GM12878 (cell line): ENCODE measurements around the gene BICRA. TPM values are rescaled to one million over a fixed set of nuclear protein-coding genes. Genes with fewer than 3 reads are reported as not detected.

Source experiments
- ATAC-seq: fragments of 200-7000 bp; cut with Tn5 transposase; 3 replicates; pipeline ENCODE4 v1.9.1; 2020; ENCODE audit warnings: mild to moderate bottlenecking, moderate library complexity
- BruUV-seq: library from RNA; stranded (reverse); fragments of 400-500 nt; replicated peaks from 2 replicates; lab custom pipeline; 2021; lab: Mats Ljungman, UMichigan
- CTCF ChIA-PET: fragments of 300-600 bp; sonication (Branson Sonifier 250); formaldehyde crosslinking; extraction: SDS; loops from one replicate; lab custom pipeline; 2021; ENCODE audit warnings: inconsistent platforms; lab: Yijun Ruan, JAX
- POLR2A ChIA-PET: fragments of 350-600 bp; formaldehyde crosslinking; extraction: SDS; loops from one replicate; lab custom pipeline; 2021; ENCODE audit warnings: inconsistent platforms; lab: Charles Lee
- RAD21 ChIA-PET: fragments of 300-600 bp; sonication (Branson Sonifier 250); formaldehyde crosslinking; loops from one replicate; lab custom pipeline; 2023; ENCODE audit warnings: antibody characterized with exemption; ENCODE audit not compliant: unreplicated experiment; lab: Charles Lee
- SMC1A ChIA-PET: fragments of 300-600 bp; sonication (Branson Sonifier 250); formaldehyde crosslinking; loops from one replicate; lab custom pipeline; 2023; ENCODE audit not compliant: unreplicated experiment, uncharacterized antibody; lab: Charles Lee
- DNase-seq: peaks from one replicate; pipeline ENCODE4 v3.0.0-alpha.2; 2011; ENCODE audit warnings: low read depth, low spot score
- FAIRE-seq: peaks from 3 replicates; lab custom pipeline; 2011; peaks lifted over from hg19 to GRCh38; lab: Jason Lieb, UNC
- H2AFZ ChIP-seq: 2 replicates; pipeline ENCODE4 v1.6.0; 2011; ENCODE audit warnings: low read depth, low read length, control low read depth; ENCODE audit not compliant: control insufficient read depth
- H3K27ac ChIP-seq: 2 replicates; pipeline ENCODE4 v1.5.1; 2011; ENCODE audit warnings: control low read depth; ENCODE audit not compliant: control insufficient read depth, insufficient read depth
- H3K27me3 ChIP-seq, 2 experiments: replicated peaks in 1 of 2; 2 replicates each; pipeline versions ENCODE4 v1.6.0 to v1.6.1; 2011; ENCODE audit warnings: low read length in 1 of 2; ENCODE audit not compliant: control insufficient read depth in 2 of 2, insufficient read depth in 2 of 2
- H3K36me3 ChIP-seq, 2 experiments: 2 replicates each; pipeline ENCODE4 v1.5.1; 2011; ENCODE audit warnings: low read length in 1 of 2; ENCODE audit not compliant: control insufficient read depth in 2 of 2, insufficient read depth in 2 of 2
- H3K4me1 ChIP-seq: 2 replicates; pipeline ENCODE4 v1.6.1; 2011; ENCODE audit warnings: mild to moderate bottlenecking, low read length, moderate library complexity, mixed read lengths; ENCODE audit not compliant: control insufficient read depth, insufficient read depth
- H3K4me2 ChIP-seq: 2 replicates; pipeline ENCODE4 v1.6.0; 2011; ENCODE audit warnings: control low read depth; ENCODE audit not compliant: control insufficient read depth, insufficient read depth
- H3K4me3 ChIP-seq: fragments of 200-600 bp; sonication (generic); 2 replicates; pipeline ENCODE4 v1.5.1; 2016
- H3K79me2 ChIP-seq: 2 replicates; pipeline ENCODE4 v1.6.0; 2011; ENCODE audit warnings: low read length; ENCODE audit not compliant: control insufficient read depth, insufficient read depth
- H3K9ac ChIP-seq: 2 replicates; pipeline ENCODE4 v1.8.0; 2011; ENCODE audit warnings: low read length, control low read depth, mixed read lengths; ENCODE audit not compliant: control insufficient read depth, insufficient read depth
- H3K9me3 ChIP-seq: replicated peaks from 3 replicates; pipeline ENCODE4 v1.5.1; 2011; ENCODE audit warnings: mild to moderate bottlenecking, low read length; ENCODE audit not compliant: control insufficient read depth, insufficient read depth
- H4K20me1 ChIP-seq: 2 replicates; pipeline ENCODE4 v1.6.0; 2011; ENCODE audit not compliant: control insufficient read depth, insufficient read depth
- DPF2 ChIP-seq: fragments of 450-650 bp; IDR thresholded peaks from 2 replicates; pipeline ENCODE4 v1.6.1; 2017; ENCODE audit warnings: mild to moderate bottlenecking
- HDAC2 ChIP-seq: fragments of 200-600 bp; sonication (generic); IDR thresholded peaks from 2 replicates; pipeline ENCODE4 v1.6.1; 2017
- MXI1 ChIP-seq: fragments of 150-350 bp; IDR thresholded peaks from 2 replicates; pipeline ENCODE4 v1.6.1; 2011; ENCODE audit warnings: low read depth, mild to moderate bottlenecking, inconsistent platforms, low read length, improper control_type of control experiment
- NBN ChIP-seq: fragments of 450-650 bp; IDR thresholded peaks from 2 replicates; pipeline ENCODE4 v1.6.1; 2016
- PML ChIP-seq: IDR thresholded peaks from 2 replicates; pipeline ENCODE4 v1.6.1; 2012; ENCODE audit warnings: low read length, inconsistent platforms
- TCF7 ChIP-seq: IDR thresholded peaks from 2 replicates; pipeline ENCODE4 v1.6.1; 2014; ENCODE audit warnings: antibody characterized with exemption, borderline replicate concordance
- ZBTB40 ChIP-seq: fragments of 450-650 bp; IDR thresholded peaks from 2 replicates; pipeline ENCODE4 v1.6.1; 2016; ENCODE audit warnings: mild to moderate bottlenecking, moderate library complexity, borderline replicate concordance
- WGBS: methylation state at CpG from one replicate; pipeline ENCODE4 v1.1.6; 2016; ENCODE audit warnings: low lambda C conversion rate; ENCODE audit not compliant: insufficient replicate concordance, insufficient coverage; ENCODE audit errors: missing lambda C conversion rate; 5-methylcytosine and 5-hydroxymethylcytosine counted together
- in situ Hi-C: fragments of 300-500 bp; cut with MboI; formaldehyde crosslinking; loops from 9 replicates; pipeline ENCODE4 v1.14.3; 2018; ENCODE audit warnings: mixed read lengths
- intact Hi-C: fragments of 100-400 bp; cut with micrococcal nuclease; formaldehyde crosslinking; loops from one replicate; pipeline ENCODE4 v1.14.2; 2022; ENCODE audit not compliant: unreplicated experiment
- polyA plus RNA-seq, 11 experiments: library from polyadenylated mRNA; depleted of rRNA in 4 of 11; unstranded in 6 of 11; stranded (reverse) in 5 of 11; fragments of >200 nt; fragmentation: Nextera tagmentation in 4 of 11; fragmentation: Illumina TruSeq in 1 of 11; extraction: Ambion mirVana in 4 of 11; extraction: Trizol in 1 of 11; gene quantifications; 1 replicate in 1 of 11; 2 replicates in 10 of 11; pipeline versions ENCODE4 v1.2.1 to v1.2.3, GENCODE V29; 2011 to 2016; ENCODE audit warnings: inconsistent platforms in 2 of 11, missing spikeins in 2 of 11, low read depth in 1 of 11
- total RNA-seq, 4 experiments: library from RNA; depleted of rRNA in 3 of 4; stranded (reverse); fragments of >200 nt in 3 of 4; fragmentation: Illumina TruSeq in 1 of 4; extraction: Trizol in 1 of 4; gene quantifications; 2 replicates each; pipeline versions ENCODE4 v1.2.1 to v1.2.3, GENCODE V29; 2013 to 2021

The BICRA gene
- total and polyA plus RNA-seq, 10 of the 15 experiments (the other 5 are each of a cell fraction or from before 2014, with no cell fraction given), result 0.11 to 15.3 (median 1.3) TPM

- ChIA-PET RAD21 (no interaction called here), SMC1A (interaction anchor here (0.6 to 0.9 kb wide), 3 partner anchors 11 to 23 kb away, joined by 3 read pairs; no protein-coding TSS in a partner anchor), CTCF (interaction anchor here (0.6 to 6.4 kb wide), 5 partner anchors 25 to 261 kb away, joined by 3 to 70 read pairs (median 3); partner anchors contain the start of gene KPTN)
- Histone ChIP-seq H3K9me3 (no peaks in the 10 kb centered on the region), H3K9ac (no peak overlapping the region), H4K20me1 (no peaks in the 10 kb centered on the region), H2AFZ (no peak overlapping the region), H3K4me3 (no peak overlapping the region), H3K36me3 (peaks cover 0 to 2% of the 10 kb centered on the region in 2 experiments; a peak in 2 of 4 replicates), H3K4me2 (no peak overlapping the region), H3K79me2 (no peaks in the 10 kb centered on the region), H3K27me3 (no peaks in the 10 kb centered on the region)
- 92% methylated on average over 24 of the region's 26 CpGs for WGBS
- in situ Hi-C loops (loop anchor here (5.0 kb wide), 1 partner anchor 398 kb away; no protein-coding TSS in a partner anchor), intact Hi-C loops (no loop called here)
- BruUV-seq, result no TSS peak
- FAIRE-seq (no peak), ATAC-seq (no peak), DNase-seq (no peak)
- no peak for TF ChIP-seq TCF7
- TF ChIP-seq ZBTB40, result no peak
- TF ChIP-seq DPF2, result no peak
- no peak for TF ChIP-seq HDAC2
- no peak for TF ChIP-seq NBN
- no peak for TF ChIP-seq PML
- no peak for TF ChIP-seq MXI1
- TF ChIP-seq, all 136 proteins: peak for 0
- Histone ChIP-seq H3K4me1 (no peaks in the 10 kb centered on the region), H3K27ac (no peak overlapping the region)
- POLR2A ChIA-PET, result no interaction called here
Observed at GRCh38 chr19:47695533-47696262, 86.8 kb downstream of the BICRA start.
